ENCODE measurements around the gene ADPGK.

GRCh38 chr15:72784456-72784876 lies 908 bp upstream of the ADPGK start:
- TF ChIP-seq, protein P1, sequence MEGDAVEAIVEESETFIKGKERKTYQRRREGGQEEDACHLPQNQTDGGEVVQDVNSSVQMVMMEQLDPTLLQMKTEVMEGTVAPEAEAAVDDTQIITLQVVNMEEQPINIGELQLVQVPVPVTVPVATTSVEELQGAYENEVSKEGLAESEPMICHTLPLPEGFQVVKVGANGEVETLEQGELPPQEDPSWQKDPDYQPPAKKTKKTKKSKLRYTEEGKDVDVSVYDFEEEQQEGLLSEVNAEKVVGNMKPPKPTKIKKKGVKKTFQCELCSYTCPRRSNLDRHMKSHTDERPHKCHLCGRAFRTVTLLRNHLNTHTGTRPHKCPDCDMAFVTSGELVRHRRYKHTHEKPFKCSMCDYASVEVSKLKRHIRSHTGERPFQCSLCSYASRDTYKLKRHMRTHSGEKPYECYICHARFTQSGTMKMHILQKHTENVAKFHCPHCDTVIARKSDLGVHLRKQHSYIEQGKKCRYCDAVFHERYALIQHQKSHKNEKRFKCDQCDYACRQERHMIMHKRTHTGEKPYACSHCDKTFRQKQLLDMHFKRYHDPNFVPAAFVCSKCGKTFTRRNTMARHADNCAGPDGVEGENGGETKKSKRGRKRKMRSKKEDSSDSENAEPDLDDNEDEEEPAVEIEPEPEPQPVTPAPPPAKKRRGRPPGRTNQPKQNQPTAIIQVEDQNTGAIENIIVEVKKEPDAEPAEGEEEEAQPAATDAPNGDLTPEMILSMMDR (IDR thresholded peaks at IDR 0.05): no peak
- no peak for TF ChIP-seq POLR2A (IDR thresholded peaks at IDR 0.05)
